Colonic mucosa (tissue), 4 donors: ENCODE data around the gene EVA1A. TPM values are rescaled to one million over a fixed set of nuclear protein-coding genes. Genes with fewer than 3 reads are reported as not detected.

Source experiments
- DNase-seq: peaks from one replicate; pipeline ENCODE4 v3.0.0-alpha.2; 2020
- H3K27ac ChIP-seq: fragments of 200-600 bp; one replicate; pipeline ENCODE4 v1.8.0; 2021
- H3K27me3 ChIP-seq: fragments of 200-600 bp; one replicate; pipeline ENCODE4 v1.8.0; 2021
- H3K36me3 ChIP-seq: fragments of 200-600 bp; one replicate; pipeline ENCODE4 v1.8.0; 2021
- H3K4me1 ChIP-seq: fragments of 200-600 bp; one replicate; pipeline ENCODE4 v1.8.0; 2021; ENCODE audit warnings: mild to moderate bottlenecking
- H3K4me3 ChIP-seq: fragments of 200-600 bp; one replicate; pipeline ENCODE4 v1.8.0; 2021
- H3K9ac ChIP-seq, 2 donors: one replicate each; pipeline ENCODE4 v1.7.0; 2013; ENCODE audit warnings: control low read depth in 2 of 2, low read depth in 2 of 2, low read length in 2 of 2
- H3K9me3 ChIP-seq: fragments of 200-600 bp; one replicate; pipeline ENCODE4 v1.8.0; 2021
- intact Hi-C: fragments of 100-400 bp; cut with DNase I; formaldehyde crosslinking; loops from one replicate; pipeline ENCODE4 v1.14.1; 2022
- total RNA-seq, 2 donors: library from RNA; stranded (reverse); fragmentation: NEBNext Ultra II Directional in 1 of 2; extraction: Animal tissue kit (Norgen Biotek cat#: 25700) in 1 of 2; gene quantifications; one replicate each; pipeline ENCODE4 v1.2.1, GENCODE V29; 2021
- TF ChIP-seq, protein P1 (sequence below): fragments of 200-600 bp; IDR thresholded peaks from one replicate; pipeline ENCODE4 v1.8.0; 2022; ENCODE audit warnings: antibody characterized with exemption, mild to moderate bottlenecking
- donor health status: healthy.
- donor health status: DM: no; HTN: no; CAD: no.
- donor health status: DM: no; HTN: no; CAD: no.

EVA1A gene
- total RNA-seq, 2 donors from 2014 or later = 0.25 to 0.77 TPM

DNA sequence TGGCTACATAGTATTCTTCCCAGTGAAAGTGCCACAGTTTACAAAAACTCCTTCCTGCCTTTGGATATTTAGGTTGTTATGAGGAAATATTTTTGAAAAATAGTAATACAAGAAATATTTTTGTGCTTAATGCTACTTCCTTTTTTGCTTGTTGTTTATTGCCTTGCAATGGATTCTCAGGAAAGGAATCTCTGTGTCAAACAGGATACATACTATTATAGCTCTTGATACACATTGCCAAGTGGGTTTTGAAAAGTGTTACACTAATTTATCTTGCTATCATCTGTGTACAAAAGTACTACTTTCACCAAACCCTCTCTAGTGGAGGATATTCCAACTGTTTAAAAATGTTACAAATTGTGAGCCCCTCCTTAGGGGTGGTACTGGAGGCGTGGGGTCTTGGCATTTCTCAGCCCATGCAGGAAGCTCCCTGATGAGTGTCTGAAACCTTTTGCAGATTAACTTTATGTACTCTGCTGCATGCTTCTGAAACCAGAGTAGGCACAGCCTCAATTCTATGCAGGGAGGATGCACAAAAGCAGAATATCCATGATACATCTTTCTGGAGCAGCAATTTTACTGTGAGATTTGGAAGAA is 54.5 kb downstream of the EVA1A start:
- H3K9ac ChIP-seq = no peak overlapping the region
- TF ChIP-seq, protein P1, sequence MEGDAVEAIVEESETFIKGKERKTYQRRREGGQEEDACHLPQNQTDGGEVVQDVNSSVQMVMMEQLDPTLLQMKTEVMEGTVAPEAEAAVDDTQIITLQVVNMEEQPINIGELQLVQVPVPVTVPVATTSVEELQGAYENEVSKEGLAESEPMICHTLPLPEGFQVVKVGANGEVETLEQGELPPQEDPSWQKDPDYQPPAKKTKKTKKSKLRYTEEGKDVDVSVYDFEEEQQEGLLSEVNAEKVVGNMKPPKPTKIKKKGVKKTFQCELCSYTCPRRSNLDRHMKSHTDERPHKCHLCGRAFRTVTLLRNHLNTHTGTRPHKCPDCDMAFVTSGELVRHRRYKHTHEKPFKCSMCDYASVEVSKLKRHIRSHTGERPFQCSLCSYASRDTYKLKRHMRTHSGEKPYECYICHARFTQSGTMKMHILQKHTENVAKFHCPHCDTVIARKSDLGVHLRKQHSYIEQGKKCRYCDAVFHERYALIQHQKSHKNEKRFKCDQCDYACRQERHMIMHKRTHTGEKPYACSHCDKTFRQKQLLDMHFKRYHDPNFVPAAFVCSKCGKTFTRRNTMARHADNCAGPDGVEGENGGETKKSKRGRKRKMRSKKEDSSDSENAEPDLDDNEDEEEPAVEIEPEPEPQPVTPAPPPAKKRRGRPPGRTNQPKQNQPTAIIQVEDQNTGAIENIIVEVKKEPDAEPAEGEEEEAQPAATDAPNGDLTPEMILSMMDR = no peak
- H3K9me3 ChIP-seq = no peaks in the 10 kb centered on the region
- H3K27me3 ChIP-seq = no peaks in the 10 kb centered on the region
- H3K27ac ChIP-seq = no peak overlapping the region
- DNase-seq = no peak
- intact Hi-C loops = no loop called here
- H3K36me3 ChIP-seq = no peaks in the 10 kb centered on the region
- H3K4me1 ChIP-seq = no peaks in the 10 kb centered on the region
- no peak overlapping the region for H3K4me3 ChIP-seq

DNA sequence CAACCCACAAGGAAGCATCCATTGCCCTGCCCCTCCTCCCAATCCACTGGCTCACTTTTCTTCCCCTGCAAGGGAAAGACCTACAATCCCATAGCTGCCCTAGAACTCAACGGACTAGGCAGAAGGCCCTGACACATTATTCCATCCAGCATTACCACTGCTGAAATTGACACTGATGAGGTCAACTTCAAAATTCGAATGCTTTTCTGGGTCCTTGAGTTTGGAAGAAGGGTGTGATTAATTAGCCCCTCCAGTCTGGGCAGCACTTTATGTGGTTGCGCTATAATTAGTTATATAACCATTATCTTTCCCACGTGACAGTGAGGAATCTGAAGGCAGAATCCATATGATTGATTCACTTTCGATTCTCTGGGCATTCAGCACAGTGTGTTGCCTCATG is 55.7 kb downstream of the EVA1A start:
- Histone ChIP-seq H3K4me1 (no peaks in the 10 kb centered on the region), H3K9ac (no peak overlapping the region), H3K27me3 (no peaks in the 10 kb centered on the region), H3K27ac (no peak overlapping the region), H3K4me3 (no peak overlapping the region), H3K9me3 (no peaks in the 10 kb centered on the region), H3K36me3 (no peaks in the 10 kb centered on the region)
- no peak for DNase-seq
- intact Hi-C loops = no loop called here
- TF ChIP-seq, protein P1 = no peak

DNA sequence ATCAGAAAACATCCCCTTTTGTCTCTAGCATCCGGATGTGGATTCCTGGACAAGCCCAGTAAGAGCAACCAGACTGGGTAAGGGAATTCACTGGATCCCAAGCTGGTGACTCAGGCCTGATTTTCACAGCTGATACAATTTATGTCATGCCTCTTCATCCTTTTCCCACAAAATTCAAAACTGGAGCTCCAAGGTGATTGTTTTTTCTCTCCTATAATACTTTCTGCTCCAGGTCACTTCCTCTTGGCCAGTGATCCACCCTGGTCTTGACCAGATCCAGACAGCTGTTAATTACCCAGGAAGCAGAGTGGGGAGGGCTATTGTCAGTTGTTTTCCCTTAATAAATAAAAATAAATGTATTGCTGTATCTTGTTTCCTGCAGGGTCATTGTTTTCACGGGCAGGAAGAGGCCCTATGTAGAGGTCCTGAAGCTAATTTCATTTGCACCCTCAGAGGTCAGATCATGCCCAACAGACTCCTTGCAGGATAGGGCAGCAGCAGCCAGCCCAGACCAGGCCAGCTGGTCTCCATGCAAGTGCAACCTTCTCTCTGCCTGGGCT is 57.6 kb downstream of the EVA1A start:
- H3K36me3 ChIP-seq = no peaks in the 10 kb centered on the region
- no peaks in the 10 kb centered on the region for H3K4me1 ChIP-seq
- no peak overlapping the region for H3K27ac ChIP-seq
- H3K27me3 ChIP-seq = no peaks in the 10 kb centered on the region
- no peak overlapping the region for H3K9ac ChIP-seq
- no peak for DNase-seq
- intact Hi-C loops = no loop called here
- TF ChIP-seq, protein P1 = no peak
- no peak overlapping the region for H3K4me3 ChIP-seq
- no peaks in the 10 kb centered on the region for H3K9me3 ChIP-seq

DNA sequence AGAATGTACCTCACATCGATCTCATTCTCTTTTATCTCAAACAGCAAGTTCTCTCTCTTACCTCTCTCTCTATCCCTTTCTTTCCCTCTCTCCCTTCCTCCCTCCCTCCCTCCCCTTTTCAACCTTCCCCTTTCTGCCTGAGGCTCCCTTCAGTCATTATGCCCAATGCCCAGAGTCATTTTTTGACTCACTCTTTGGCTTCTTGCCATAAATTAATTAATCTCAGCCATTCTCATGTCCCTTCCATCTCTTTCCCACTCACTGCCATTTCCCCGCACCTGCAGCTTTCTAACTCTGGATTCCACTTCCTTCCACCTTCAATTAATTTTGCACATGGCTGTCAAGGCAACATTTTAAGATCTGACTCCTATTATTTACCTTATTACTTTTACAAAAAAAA is 60.1 kb downstream of the EVA1A start:
- DNase-seq = no peak
- Histone ChIP-seq H3K4me3 (no peak overlapping the region), H3K27me3 (no peaks in the 10 kb centered on the region), H3K9me3 (no peaks in the 10 kb centered on the region), H3K27ac (no peak overlapping the region), H3K9ac (no peak overlapping the region), H3K4me1 (no peaks in the 10 kb centered on the region), H3K36me3 (no peaks in the 10 kb centered on the region)
- intact Hi-C loops = no loop called here
- TF ChIP-seq, protein P1 = no peak

DNA sequence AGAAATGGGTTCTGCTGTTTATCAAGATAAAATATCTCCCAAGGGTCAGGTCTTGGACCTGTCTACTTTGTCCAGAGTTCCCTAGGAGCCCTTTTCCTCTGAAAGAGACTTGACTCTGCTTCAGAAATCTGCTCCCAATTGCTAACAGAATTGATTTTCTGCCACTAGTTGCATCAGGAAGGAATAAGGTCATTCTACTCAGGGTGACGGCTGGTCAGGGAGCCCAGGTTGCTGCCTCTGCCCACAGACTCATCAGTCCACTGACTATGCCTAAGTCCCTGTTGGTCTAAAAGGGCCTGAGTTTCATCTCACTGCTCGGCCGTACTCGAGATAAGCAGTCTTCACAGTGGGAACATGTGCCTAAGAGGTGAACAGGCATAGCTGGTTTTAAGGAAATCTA is 61.2 kb downstream of the EVA1A start:
- no peak overlapping the region for H3K27ac ChIP-seq
- no peaks in the 10 kb centered on the region for H3K36me3 ChIP-seq
- no peaks in the 10 kb centered on the region for H3K9me3 ChIP-seq
- H3K9ac ChIP-seq = no peak overlapping the region
- H3K4me3 ChIP-seq = no peak overlapping the region
- H3K27me3 ChIP-seq = no peaks in the 10 kb centered on the region
- TF ChIP-seq, protein P1 = no peak
- intact Hi-C loops = no loop called here
- no peaks in the 10 kb centered on the region for H3K4me1 ChIP-seq
- no peak for DNase-seq
